T-helper 22 cell (primary cell): ENCODE results near the gene CEP350.
"Not testable (repeated sequence)": the region's sequence is repeated elsewhere in the genome, so short reads cannot be mapped to it uniquely, and the experiment has no call there.

ENCODE experiments used
- DNase-seq: peaks from one replicate; pipeline ENCODE4 v3.0.0-alpha.2; 2020; ENCODE audit warnings: low read depth

CEP350 gene

DNA sequence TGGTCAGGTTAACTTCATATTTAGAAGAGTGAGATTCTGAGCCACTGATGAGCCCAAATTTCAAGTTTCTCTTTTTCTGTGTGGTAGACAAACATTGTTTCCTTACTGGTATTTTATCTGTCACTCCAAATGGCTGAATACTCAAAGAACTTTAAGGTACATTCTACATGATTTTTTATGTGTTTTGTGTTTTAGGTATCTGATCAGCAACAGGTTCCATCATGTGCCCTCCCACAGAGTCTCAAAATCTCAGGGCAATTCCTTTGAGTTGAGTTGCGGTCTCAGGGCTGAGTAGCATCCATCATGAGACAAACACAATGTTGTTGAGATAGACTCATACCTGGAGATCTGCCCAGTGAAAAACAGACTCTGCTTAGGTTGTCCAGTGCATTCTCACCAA lies 14.7 kb upstream of the CEP350 start:
- no peak for DNase-seq

- DNase-seq, result no peak
These were observed 13.2 kb upstream of the CEP350 start for GRCh38 chr1:179941454-179941853.

- DNase-seq, result no peak
These were observed 4.0 kb upstream of the CEP350 start for GRCh38 chr1:179950651-179951050.

- no peak for DNase-seq
These were observed 3.0 kb upstream of the CEP350 start for GRCh38 chr1:179951383-179952144.

GRCh38 chr1:179952186-179952585 lies 2.4 kb upstream of the CEP350 start:
- no peak for DNase-seq

DNA sequence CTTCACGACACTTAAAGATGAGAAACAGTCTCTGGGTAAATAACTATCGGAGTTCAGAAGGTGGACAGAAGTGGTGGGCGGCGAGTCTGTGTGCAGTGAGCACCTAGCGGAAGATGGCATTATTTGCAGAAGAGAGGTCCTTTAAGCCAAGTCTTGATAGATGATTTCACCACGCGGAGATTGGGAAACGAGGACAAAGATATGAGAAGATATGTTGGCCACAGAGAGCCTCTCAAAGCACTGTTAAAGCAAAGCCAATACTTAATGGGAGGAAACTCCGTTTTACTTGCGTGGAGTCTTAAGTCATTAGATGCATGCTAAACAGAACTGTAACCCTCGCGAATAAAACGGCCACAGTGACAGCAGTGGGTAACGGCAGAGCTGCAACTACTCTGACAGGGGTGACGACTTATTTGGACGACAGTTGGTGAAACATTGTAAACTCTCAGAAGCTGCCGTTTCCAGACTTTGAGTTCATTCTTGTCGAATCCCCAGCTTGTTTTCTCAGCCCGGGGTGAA lies 577 bp upstream of the CEP350 start:
- DNase-seq, result no peak

- no peak for DNase-seq
These were observed 674 bp downstream of the CEP350 start for GRCh38 chr1:179955287-179955680.

DNA sequence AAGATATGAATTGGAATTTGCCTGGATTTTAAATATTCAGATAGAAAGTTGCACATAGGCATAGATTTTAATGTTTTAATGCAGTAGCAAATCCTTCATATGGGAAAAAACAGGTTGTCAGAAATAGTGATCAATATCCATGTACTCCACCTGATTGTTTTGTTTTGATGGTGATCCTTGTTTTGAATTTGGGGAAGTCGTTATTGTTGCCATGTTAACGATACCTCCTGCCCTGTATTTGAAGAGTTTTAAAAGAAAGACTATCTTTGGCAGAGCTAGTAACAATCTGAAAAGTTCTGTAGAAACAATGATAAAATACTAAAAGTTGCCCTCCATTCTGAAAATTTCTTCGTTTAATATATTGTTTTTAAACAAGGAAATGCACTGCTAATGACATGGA lies 1.1 kb downstream of the CEP350 start:
- DNase-seq, result no peak

DNA sequence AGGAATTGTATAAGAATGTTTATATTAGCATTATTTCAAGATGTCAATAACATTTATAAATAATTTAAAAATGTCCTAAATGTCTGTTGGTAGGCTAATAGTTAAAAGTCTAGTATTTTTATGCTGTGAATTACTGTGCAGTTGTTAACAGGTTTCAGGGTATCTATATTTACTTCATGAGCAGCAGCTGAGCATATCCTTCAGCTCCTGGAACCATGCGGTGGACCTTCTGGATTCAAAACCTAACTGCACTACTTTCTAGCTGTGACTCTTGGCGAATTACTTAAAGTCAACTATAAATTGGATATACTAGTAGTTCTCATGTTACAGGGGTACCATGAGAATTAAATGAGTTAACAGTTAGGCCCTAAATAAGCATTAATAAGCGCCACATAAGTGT lies 3.7 kb downstream of the CEP350 start:
- no peak for DNase-seq

DNA sequence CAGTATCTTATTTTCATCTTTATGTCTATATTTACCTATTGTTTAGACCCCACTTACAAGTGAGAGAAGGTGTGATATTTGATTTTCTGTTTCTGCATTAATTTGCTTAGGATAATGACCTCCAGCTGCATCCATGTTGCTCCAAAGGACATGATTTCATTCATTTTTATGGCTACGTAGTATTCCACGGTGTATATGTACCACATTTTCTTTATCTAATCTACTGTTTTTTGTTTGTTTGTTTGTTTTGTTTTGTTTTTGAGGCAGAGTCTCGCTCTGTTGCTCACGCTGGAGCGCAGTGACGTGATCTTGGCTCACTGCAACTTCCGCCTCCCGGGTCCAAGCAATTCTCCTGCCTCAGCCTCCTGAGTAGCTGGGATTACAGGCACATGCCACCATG lies 7.6 kb downstream of the CEP350 start:
- not testable (repeated sequence) for DNase-seq

DNA sequence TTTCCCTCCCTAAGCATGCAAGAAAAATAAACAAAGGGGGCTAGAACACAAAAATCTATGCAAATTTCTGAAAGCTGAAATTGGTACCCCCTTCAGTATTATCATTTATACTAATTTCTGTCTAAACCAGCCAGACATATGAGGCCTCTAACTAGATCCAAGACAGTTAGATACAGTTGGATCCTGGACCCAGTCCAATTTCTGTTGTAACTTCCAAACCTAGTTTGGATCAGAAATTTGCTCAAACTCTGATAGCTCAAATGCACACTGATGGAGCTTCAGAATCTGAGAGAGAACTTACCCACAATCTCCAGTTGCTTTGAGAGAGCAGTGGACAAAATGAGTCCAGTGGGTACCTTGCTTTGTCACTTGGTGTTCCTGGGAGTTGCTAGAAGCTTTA lies 11.9 kb downstream of the CEP350 start:
- DNase-seq, result no peak

DNA sequence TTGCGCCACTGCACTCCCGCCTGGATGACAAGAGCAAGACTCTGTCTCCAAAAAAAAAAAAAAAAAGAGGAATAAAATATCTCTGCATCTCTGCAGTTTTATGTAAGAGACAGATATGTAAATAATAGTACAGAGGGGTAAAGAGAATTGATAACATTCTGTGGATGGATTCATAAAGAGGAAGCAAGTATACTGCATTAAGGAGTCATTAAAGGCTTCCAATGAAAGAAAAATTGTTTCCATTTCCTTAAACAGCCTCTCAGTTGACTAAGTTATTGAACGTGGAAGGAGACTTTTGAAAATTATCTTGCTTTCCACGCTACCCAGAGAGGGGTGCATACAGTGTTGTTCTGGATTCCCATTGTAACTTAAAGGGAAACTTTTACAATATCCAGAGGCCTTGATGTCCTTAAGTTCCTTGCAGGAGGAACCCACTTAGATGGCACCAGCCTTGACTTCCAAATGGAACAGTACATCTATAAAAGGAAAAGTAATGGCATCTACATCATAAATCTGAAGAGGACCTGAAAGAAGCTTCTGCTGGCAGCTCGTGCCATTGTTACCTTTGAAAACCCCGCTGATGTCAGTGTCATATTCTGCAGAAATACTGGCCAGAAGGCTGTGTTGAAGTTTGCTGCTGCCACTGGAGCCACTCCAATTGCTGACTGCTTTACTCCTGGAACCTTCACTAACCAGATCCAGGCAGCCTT lies 13.8 kb downstream of the CEP350 start:
- DNase-seq, result no peak

GRCh38 chr1:179968994-179969919 lies 14.6 kb downstream of the CEP350 start:
- no peak for DNase-seq

GRCh38 chr1:179969962-179970361 lies 15.4 kb downstream of the CEP350 start:
- DNase-seq, result no peak

GRCh38 chr1:179971563-179972496 lies 17.2 kb downstream of the CEP350 start:
- DNase-seq, result no peak

DNA sequence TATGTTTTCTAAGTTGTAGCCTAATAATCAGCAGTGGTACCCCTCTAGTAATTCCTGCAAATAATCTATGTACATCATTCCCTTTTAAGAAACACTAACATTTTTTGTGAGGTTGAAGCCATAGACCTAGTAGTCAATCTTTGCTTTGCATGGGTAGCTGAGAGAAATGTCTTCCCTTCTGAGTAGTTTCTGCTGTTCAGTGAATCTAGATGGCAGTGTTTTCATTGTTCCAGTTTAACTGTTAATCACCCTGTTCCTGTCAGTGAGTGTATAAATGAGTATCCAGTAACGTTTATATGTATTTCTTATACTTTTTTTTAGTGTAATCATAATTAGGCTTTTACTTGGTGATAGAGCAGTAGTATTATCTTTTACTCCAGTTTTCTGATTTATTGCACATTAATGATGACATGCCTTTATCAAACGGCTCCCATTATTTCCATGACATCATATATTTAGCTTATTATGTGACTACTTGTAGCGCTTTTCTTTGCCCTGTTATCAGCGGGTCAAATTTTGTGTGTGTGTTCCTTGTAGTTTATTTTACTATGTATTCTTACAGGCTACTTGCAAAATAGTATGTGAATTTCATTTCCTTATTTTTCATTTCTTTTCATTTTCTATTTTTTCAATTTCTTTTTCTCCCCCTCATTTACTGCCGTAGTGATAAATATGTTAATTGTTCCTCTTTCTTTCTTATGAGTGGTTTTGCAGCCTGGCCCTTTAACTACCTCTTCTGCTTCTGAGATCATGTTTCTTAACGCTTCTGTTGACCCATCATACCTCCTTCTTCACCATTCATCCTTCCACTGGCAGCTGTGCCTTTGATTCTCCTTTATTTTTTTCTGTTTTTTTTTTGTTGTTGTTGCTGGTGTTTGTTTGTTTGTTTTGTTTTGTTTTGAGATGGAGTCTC lies 18.8 kb downstream of the CEP350 start:
- no peak for DNase-seq

DNA sequence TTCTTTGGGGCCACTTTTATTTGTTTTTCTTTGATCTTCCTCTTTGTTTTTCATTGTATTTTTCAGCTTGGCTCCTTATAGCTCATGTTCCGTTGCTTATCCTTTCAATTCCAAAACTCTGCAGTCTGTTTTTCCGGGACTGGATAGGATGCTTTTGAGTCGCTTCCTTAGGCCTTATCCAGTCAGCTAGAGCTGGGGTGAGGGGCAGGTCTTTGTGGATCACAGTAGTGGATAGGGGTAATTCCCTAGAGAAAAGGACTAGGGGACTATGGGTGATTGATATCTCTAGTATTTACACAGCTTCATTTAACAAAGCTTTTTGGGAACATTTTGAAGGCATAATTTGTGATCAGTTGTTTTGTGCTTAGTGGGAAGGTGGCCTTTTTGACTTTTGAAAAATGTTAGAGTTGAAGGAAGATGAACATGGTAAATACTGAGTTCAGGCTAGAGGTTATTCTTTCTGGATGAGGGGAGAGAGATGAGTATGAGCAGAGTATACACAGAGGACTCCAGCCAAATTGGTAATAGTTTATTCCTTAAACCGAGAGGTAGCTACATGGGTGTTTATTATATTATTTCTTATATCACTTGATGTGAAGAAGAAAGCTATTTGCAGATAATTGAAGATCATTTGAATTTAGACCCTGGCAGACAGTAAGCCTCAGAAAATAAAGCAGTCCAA lies 22.5 kb downstream of the CEP350 start:
- DNase-seq, result no peak

DNA sequence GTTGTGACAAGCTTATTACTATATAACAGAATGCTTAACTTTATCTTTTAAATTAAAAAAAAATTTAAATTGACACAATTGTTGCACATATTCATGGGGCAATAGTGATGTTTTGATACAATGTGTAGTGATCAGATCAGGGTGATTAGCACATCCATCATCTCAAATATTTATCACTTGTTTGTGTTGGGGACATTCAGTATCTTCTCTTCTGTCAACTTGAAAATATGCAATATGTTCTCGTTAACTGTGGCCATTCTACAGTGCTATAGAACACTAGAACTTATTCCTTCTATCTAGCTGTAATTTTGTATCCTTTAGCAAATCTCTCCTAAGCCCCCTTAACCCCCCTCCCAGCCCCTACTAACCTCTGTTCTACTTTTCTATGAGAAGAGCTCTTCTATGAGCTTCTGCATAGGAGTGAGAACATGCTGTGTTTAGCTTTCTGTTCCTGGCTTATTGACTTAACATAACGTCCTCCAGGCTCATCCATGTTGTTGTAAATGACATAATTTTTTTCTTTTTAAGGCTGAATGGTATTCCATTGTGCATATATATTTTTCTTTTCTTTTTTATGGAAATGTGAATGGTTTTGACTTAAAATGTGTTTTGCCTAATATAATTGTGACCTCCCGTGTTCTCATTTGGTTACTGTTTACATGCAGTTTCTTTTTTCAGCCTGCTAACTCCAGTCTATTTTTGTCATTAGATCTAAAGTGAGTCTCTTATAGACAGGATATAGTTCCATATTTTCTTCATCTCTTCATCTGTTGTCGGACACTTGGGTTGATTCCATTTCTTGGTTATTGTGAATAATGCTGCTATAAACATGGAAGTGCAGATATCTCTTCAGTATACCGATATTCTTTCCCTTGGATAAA lies 23.8 kb downstream of the CEP350 start:
- DNase-seq, result no peak

- no peak for DNase-seq
These were observed 29.5 kb downstream of the CEP350 start for GRCh38 chr1:179984101-179984500.
